ENCODE data around the gene WDFY4. TPM values are rescaled to one million over a fixed set of nuclear protein-coding genes. Genes with fewer than 3 reads are reported as not detected.

The WDFY4 gene
- total and polyA plus RNA-seq, 2 experiments from 2014 or later, result 0.14 TPM; not detected in 1

GRCh38 chr10:48690791-48691660 is 6.4 kb downstream of the WDFY4 start:
- Mint-ChIP-seq H3K36me3 (ENCODE audit: low read depth) (no peaks in the 10 kb centered on the region; the same call in 2 of the 3 replicates), H3K27ac (no peak overlapping the region), H3K27me3 (ENCODE audit: insufficient read depth, low read depth, poor library complexity) (peaks cover 4% of the 10 kb centered on the region), H3K9me3 (peaks cover 5% of the 10 kb centered on the region; the same call in 2 of the 3 replicates), H3K4me3 (no peak overlapping the region), H3K4me1 (peaks cover 12% of the 10 kb centered on the region)
- H2AFZ ChIP-seq, result no peak overlapping the region
- no peak overlapping the region for H3K4me3 ChIP-seq
- H3K4me2 ChIP-seq, result no peak overlapping the region
- DNase-seq (ENCODE audit: low spot score) (no peak), ATAC-seq (no peak)
- H3K4me1 ChIP-seq (ENCODE audit: insufficient read depth), result no peaks in the 10 kb centered on the region
- H3F3A ChIP-seq (replicated peaks; ENCODE audit: low read depth), result no peaks in the 10 kb centered on the region
- no peaks in the 10 kb centered on the region for H3K36me3 ChIP-seq (ENCODE audit: insufficient read depth)
- no peaks in the 10 kb centered on the region for H3K27me3 ChIP-seq (ENCODE audit: insufficient read depth)
- no peaks in the 10 kb centered on the region for H4K20me1 ChIP-seq (replicated peaks; ENCODE audit: insufficient read depth)
- no peak overlapping the region for H3K27ac ChIP-seq (ENCODE audit: low read depth)
- H3K79me2 ChIP-seq (replicated peaks; ENCODE audit: insufficient read depth), result no peaks in the 10 kb centered on the region
- peaks cover 4% of the 10 kb centered on the region; the same call in 1 of the 2 replicates for H3K9me2 ChIP-seq (ENCODE audit: insufficient read depth)
- TF ChIP-seq POLR2AphosphoS5 (IDR thresholded peaks at IDR 0.05; ENCODE audit: low read depth), result no peak
- no peak for TF ChIP-seq NANOG (IDR thresholded peaks at IDR 0.05; ENCODE audit: borderline replicate concordance)
- no peak for TF ChIP-seq JUNB (IDR thresholded peaks at IDR 0.05; ENCODE audit: unreplicated experiment)
- no peak for TF ChIP-seq ZNF114 (CRISPR knock-in tag; IDR thresholded peaks at IDR 0.05)
- TF ChIP-seq STAT1 (IDR thresholded peaks at IDR 0.05; ENCODE audit: unreplicated experiment), result no peak
- no peak for TF ChIP-seq CTCF (conservative IDR thresholded peaks at IDR 0.05; ENCODE audit: low read depth in 2 of 2)
- no peak for TF ChIP-seq REST (IDR thresholded peaks at IDR 0.05; ENCODE audit: unreplicated experiment)
- TF ChIP-seq ZNF462 (CRISPR knock-in tag; IDR thresholded peaks at IDR 0.05), result no peak
- no peak for TF ChIP-seq ZNF331 (CRISPR knock-in tag; IDR thresholded peaks at IDR 0.05; ENCODE audit: low read depth)
- TF ChIP-seq EZH2phosphoT487 (IDR thresholded peaks at IDR 0.05; ENCODE audit: unreplicated experiment), result no peak
- no peak for TF ChIP-seq ETS1 (IDR thresholded peaks at IDR 0.05)
- no peak for TF ChIP-seq EZH2 (IDR thresholded peaks at IDR 0.05; ENCODE audit: low read depth, unreplicated experiment)
- TF ChIP-seq CREB1 (CRISPR knock-in tag; IDR thresholded peaks at IDR 0.05; ENCODE audit: low read depth), result no peak
